HG03139 (cell line): Measurements from ENCODE around the gene RPS15.

Source experiments
- ATAC-seq: cut with Tn5 transposase; IDR thresholded peaks from one replicate; pipeline ENCODE4 v1.9.1; 2021; ENCODE audit not compliant: unreplicated experiment

RPS15 gene

DNA sequence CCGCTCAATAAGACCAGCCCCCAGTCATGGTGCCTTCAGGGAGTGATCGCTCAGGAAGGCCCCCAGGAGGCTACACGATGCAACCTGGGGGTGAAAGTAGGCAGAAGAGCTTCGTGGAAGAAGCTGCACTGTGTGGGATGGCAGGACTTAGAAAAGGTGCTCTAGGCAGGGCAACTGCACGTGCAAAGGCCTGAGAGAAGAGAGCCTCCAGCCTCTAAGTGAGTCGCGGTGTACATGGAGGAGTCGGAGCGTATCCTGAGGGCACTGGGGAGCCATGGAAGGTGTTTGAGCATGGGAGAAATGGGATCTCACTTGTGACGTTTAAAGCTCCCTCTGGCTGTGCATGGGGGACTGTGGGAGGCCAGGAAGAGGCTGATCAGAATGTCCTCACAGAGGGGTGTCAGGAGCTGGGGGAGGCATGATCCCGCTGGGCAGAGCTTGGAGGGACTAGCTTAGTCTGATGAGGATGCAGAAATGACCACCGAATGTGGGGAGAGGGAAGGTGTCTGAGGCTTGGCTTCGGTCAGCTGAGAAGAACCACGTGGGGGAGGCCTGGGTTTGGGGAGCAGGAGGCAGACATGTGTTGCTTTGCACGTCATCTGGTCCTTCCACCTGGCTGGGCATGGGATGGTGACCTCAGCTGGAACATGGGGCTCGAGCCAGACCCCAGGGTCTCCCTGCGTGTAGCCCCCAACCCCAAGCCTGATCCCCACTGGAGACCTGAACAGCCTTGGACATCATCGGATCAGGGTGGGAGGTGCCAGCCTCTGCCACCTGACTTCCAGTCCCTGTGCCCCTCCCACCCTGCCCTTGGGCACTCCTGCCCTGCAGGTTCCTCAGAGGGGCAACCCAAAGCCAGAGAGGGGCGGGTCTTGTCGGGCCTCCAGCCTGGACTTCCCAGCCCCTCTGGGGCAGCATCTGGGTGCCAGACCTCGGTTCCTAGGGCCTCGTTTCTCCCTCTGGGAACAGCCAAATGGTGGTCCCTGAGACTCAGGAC lies 12.8 kb downstream of the RPS15 start:
- ATAC-seq: no peak

DNA sequence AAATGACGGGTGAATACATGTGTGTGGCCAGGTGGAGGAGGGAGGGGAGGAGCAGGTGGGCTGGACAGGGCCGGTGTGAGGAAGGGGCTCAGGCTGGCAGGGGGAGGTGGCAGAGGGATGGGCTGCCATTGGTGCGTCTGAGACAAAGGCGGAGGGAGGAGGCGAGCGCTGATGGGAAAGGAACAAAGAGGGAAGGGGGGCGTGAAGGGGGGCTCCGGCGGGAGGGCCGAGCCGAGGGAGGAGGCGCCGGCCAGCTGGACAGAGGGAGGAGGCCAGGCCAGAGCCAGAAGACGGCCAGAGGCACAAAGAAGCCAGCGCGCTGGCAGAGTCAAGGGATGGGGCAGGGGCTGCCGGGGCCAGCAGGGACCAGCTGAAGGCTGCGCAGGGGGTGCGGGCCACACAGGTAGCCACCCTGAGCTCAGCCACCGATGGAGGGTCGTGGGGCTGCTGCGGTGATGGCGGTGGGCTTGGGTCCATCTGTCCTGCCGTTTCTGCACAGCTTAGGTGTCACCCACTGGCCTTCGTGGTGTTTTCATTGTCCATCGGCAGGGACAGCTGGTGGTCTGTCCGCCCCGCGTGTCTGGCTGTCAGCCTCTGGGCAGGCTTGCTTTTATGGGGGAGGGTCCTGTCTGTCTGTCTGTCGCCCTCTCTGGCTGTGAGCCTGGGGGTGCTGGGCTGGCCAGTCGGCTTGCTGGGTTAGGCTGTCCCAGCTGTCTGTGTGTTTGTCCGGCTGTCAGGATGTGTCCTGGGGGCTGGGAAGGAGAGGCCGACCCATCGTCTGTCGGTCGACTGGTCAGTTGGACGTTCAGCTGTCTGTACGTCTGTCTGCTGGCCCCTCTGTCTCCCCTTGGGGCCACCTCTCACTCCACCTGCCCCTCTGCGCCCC lies 14.0 kb downstream of the RPS15 start:
- no peak for ATAC-seq

DNA sequence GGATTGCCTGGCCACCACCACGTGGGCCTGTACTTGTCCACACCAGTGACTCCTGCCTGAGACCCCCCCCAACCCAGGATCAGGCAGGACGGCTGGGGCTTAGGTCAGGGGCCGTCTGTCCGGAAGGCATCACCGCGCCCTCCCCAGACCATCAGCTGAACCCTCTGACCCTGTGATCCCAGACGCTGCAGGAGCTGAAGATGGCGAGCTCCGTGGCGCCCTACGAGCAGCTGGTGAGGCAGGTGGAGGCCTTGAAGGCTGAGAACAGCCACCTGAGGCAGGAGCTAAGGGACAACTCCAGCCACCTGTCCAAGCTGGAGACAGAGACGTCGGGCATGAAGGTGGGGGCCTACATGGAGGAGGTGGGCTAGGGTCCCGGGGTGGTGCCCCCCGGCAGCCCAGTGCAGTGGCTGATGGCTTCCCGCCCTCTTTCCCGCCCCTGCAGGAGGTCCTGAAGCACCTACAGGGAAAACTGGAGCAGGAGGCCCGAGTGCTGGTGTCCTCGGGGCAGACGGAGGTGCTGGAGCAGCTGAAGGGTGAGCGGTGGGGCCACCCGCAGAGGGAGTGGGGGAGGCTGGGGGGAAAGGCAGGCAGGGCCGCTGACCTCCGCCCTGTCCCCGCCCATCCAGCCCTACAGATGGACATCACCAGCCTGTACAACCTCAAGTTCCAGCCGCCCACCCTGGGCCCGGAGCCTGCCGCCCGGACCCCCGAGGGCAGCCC lies 14.8 kb downstream of the RPS15 start:
- ATAC-seq: no peak

DNA sequence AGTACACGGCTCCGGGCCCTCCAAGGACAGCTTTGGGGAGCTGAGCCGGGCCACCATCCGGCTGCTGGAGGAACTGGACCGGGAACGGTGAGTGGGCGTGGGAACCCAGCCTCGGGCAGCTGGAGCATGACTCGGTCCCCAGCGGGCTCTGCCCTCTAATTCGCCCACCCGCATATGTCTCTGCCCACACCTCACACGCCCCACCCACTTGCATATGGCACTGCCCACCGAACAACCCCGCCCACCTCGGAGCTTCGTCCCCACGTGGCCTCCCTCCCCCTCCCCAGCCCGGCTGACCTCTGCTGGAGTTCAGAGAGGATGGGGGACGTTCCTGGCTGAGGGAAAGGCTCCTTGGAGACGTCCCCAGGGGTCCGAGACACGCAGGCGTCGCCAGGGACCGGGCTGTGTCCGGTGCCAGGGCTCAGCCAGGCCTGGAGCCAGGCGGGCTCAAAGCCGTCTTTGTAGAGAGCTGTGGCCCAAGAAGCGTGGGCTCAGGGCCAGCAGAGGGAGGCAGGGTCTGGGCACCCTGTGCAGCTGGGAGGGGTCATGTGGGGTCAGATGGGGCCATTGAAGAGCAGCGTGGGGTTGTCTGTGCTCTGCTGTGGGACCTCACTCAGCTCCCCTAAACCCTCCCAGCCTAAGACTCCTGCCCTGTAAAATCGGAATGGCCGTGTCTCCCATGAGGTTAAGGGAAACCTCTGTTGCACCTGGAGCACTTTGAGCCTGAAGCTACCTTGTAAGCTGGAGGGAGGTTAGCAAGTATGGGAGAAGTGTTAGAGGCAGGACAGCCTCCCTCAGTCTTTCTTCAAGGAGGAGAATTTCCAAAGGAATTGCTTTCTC lies 15.5 kb downstream of the RPS15 start:
- no peak for ATAC-seq

DNA sequence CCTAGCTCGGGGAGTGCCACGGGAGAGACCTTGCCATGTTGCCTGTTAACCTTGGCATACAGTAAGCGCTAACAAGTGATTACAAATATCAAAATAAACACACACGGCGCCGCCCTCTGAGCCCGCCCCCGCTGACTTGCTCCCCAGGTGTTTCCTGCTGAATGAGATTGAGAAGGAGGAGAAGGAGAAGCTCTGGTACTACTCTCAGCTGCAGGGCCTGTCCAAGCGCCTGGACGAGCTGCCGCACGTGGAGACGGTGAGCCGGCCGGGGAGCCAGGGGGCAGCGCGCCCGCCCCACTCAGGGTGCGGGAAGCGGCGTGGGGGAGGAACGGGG lies 16.8 kb downstream of the RPS15 start:
- ATAC-seq: no peak

DNA sequence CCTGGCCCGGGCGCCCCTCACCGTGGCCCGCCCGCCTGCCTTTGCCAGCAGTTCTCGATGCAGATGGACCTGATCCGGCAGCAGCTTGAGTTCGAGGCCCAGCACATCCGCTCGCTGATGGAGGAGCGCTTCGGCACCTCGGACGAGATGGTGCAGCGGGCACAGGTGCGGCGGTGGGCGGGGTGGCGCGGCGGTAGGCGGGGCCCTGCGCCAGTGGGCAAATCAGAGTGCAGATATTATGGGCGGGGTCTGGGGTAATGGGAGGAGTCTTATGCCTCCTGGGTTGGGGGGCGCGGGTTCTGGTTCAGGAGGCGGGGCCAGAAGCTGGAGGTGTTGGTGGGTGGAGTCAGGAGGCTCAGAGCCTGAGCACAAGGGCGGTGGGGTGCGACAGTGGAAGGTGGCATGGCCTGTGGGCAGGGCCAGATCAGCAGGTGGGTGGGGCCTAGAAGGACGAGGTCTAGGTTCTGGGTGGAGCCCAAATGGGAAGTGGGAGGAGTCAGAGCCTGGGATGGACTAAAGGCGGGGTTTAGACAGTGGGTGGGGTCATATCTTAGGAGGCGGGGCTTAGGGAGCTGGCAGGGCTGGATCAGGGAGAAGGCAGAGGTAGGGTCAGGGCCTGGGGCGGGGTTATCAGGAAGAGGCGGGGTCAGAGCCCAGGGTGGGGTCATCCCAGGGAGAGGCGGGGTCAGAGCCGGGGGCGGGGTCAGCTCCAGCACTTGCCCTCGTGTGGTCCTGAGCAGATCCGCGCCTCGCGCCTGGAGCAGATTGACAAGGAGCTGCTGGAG lies 17.3 kb downstream of the RPS15 start:
- ATAC-seq: no peak

DNA sequence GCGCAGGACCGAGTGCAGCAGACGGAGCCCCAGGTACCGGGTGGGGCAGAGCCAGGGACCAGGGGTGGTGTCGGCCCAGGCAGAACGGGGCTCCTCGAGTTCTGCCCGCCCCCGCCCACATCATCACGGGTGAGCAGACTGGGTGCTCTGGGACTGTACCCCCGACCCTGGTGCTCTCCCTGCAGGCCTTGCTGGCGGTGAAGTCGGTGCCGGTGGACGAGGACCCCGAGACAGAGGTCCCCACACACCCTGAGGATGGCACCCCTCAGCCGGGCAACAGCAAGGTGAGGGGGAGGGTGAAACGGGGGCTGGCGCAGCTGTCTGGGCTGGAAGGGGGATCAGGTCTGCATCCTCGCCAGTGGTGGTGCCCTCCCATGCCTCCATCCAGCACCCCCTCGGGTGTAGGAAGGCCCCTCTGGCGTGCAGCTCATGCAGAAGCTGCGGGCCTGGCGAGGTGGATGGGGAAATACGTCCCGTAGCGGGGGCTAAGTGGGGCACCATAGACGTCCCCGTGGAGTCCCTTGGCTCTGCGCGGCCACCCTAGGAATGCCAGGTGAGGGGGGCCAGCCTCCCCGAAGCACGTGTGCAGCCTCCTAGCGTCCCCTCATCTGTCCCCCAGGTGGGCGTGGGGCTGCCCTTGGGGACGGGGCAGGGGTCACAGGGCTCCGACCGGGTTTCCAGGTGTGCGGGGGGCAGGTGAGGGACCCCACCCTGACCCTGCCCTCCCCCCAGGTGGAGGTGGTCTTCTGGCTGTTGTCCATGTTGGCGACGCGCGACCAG lies 18.1 kb downstream of the RPS15 start:
- no peak for ATAC-seq

DNA sequence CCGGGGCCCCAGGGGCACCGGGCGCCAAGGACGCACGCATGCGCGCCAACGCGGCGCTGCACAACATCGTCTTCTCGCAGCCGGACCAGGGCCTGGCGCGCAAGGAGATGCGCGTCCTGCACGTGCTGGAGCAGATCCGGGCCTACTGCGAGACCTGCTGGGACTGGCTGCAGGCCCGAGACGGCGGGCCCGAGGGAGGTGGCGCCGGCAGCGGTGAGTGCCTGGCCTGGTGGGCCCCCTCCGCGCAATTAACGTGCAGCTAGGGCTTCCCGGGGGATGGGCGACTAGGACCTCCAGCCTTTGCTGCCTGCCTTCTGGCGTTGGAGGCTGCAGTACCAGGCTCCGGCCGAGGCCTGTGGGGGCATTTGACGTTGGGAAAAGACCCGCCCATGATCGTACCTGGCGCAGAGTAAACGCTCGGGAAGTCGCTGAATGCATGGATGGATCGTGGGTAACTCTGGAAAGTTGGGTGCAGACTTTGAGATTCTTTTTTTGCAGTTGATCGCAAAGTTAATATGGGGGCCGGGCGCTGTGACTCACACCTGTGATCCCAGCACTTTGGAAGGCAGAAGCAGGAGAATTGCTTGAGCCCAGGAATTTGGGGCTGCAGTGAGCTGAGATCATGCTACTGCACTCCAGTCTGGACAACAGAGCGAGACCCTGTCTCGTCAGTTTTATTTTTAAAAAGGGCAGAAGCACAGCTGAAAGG lies 19.0 kb downstream of the RPS15 start:
- ATAC-seq: no peak

DNA sequence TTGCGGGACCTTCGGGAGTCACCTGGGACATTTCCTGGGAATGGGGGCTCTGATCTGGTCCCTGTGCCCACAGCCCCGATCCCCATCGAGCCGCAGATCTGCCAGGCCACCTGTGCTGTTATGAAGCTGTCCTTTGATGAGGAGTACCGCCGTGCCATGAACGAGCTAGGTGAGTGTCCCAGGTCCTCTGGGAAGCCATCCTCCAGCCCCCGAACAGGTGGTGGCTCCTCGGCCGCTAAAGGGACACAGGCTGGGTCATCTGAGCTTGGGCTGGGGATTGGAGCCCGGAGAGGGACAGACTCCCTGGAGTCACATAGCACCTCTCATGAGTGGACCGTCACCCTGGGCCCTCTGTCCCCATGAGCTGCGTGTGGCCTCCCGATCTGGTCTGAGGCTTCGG lies 19.7 kb downstream of the RPS15 start:
- ATAC-seq: no peak

DNA sequence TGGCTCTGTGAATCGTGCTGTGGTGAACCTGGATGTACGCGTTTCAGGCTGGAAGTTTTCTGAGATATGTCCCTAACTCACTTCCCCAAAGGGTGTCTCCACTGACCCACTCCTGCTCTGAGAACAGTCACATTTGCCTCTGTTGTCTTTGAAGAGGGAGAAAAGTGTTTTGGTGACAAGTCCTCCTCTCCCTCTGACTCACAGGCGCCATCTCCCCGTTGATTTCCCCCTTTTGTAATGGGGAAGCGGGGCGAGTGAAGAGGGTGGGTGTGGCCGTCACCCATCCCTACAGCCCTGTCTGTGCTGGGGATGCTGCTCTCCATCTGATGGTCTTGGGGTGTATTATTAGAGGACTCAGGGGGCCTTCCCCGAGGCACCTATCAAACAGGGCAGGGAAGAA lies 21.3 kb downstream of the RPS15 start:
- no peak for ATAC-seq

DNA sequence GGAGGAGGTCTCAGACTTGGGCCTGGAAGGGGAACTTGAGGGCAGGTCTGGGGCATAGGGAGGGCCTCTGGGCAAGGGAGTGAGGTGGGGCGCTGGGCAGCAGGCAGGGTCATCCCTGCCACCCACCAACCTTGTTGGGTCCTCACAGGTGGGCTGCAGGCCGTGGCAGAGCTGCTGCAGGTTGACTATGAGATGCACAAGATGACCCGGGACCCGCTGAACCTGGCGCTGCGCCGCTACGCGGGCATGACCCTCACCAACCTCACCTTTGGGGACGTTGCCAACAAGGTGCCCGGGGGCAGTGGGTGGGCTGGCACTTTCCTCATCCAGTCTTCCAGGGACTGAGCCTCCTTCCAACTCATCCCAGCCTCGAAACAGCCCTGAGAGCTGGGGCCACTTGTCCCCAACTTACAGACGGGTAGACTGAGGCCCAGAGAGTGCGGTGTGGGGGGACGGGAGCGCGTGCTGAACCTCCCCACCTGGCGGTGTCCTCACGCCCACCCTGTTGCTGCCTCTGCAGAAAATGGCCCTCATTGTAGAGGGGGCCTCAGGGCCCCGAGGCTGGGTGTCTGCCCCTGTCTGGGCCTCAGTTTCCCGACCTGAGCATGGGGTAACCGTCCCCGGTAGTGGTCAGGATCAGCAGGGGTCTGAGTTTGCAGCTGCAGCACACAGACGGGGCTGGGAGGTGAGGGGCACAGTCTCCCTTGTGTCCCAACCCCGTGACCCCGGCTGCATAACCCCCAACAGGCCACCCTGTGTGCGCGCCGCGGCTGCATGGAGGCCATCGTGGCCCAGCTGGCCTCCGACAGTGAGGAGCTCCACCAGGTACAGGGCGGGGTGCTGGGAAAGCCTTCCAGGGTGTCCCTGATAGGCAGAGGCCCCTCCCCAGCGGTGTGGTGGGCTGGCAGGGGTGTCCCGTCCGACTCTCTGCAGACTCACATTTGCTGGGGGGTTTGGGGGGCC lies 22.1 kb downstream of the RPS15 start:
- no peak for ATAC-seq

DNA sequence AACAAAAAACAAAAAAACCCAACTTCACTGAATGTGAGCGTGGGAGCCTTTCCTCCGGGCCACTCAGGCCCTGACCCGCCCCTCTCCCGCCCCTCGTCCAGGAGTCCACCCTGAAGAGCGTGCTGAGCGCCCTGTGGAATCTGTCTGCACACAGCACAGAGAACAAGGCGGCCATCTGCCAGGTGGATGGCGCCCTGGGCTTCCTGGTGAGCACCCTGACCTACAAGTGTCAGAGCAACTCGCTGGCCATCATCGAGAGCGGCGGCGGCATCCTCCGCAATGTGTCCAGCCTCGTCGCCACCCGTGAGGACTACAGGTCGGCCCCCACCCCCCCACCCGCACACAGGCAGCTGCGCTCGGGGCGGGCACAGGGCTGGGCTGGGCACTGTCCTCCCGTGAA lies 23.7 kb downstream of the RPS15 start:
- ATAC-seq: no peak

DNA sequence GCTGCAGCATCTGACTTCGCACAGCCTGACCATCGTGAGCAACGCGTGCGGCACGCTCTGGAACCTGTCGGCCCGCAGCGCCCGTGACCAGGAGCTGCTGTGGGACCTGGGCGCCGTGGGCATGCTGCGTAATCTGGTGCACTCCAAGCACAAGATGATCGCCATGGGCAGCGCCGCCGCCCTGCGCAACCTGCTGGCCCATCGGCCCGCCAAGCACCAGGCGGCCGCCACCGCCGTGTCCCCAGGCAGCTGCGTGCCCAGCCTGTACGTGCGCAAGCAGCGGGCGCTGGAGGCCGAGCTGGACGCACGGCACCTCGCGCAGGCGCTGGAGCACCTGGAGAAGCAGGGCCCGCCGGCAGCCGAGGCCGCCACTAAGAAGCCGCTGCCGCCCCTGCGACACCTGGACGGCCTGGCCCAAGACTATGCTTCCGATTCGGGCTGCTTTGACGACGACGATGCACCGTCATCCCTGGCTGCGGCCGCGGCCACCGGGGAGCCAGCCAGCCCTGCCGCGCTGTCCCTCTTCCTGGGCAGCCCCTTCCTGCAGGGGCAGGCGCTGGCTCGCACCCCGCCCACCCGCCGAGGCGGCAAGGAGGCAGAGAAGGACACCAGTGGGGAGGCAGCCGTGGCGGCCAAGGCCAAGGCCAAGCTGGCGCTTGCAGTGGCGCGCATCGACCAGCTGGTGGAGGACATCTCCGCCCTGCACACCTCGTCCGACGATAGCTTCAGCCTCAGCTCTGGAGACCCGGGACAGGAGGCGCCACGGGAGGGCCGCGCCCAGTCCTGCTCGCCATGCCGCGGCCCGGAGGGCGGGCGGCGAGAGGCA lies 27.2 kb downstream of the RPS15 start:
- no peak for ATAC-seq

DNA sequence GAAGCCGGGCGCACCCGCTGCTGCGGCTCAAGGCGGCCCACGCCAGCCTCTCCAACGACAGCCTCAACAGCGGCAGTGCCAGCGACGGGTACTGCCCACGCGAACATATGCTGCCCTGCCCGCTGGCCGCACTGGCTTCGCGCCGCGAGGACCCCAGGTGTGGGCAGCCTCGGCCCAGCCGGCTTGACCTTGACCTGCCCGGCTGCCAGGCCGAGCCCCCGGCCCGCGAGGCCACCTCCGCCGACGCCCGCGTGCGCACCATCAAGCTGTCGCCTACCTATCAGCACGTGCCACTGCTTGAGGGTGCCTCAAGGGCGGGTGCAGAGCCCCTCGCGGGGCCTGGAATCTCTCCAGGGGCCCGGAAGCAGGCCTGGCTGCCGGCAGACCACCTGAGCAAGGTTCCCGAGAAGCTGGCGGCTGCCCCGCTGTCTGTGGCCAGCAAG lies 27.8 kb downstream of the RPS15 start:
- ATAC-seq: no peak

DNA sequence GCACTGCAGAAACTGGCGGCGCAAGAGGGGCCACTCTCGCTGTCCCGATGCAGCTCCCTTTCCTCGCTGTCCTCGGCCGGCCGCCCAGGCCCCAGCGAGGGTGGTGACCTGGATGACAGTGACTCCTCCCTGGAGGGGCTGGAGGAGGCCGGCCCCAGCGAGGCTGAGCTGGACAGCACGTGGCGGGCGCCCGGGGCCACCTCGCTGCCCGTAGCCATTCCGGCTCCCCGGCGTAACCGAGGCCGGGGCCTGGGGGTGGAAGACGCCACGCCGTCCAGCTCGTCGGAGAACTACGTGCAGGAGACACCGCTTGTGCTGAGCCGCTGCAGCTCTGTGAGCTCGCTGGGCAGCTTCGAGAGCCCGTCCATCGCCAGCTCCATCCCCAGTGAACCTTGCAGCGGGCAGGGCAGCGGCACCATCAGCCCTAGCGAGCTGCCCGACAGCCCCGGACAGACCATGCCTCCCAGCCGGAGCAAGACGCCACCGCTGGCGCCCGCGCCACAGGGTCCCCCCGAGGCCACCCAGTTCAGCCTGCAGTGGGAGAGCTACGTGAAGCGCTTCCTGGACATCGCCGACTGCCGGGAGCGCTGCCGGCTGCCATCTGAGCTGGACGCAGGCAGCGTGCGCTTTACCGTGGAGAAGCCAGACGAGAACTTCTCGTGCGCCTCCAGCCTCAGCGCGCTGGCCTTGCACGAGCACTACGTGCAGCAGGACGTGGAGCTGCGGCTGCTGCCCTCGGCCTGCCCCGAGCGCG lies 28.4 kb downstream of the RPS15 start:
- no peak for ATAC-seq

DNA sequence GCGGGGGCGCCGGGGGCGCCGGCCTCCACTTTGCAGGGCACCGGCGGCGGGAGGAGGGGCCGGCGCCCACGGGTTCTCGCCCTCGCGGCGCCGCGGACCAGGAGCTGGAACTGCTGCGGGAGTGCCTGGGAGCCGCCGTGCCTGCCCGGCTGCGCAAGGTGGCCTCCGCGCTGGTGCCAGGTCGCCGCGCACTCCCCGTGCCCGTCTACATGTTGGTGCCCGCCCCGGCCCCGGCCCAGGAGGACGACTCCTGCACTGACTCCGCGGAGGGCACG lies 29.0 kb downstream of the RPS15 start:
- ATAC-seq: no peak
